Heart left ventricle (tissue), 16 donors: ENCODE results near the gene PPM1F. TPM values are rescaled to one million over a fixed set of nuclear protein-coding genes. Genes with fewer than 3 reads are reported as not detected.

Experiments used
- ATAC-seq, 4 donors: fragments of 200-7000 bp; cut with Tn5 transposase; one replicate each; pipeline ENCODE4 v1.9.1; 2020 to 2022; ENCODE audit warnings: moderate library complexity in 4 of 4, mild to moderate bottlenecking in 3 of 4, moderate number of reproducible peaks in 1 of 4
- DNase-seq, 5 donors: peaks; one replicate each; pipeline ENCODE4 v3.0.0-alpha.2; 2020
- H3K27ac ChIP-seq, 12 donors: fragments of 200-600 bp; sonication (generic) in 4 of 12; one replicate each; pipeline versions ENCODE4 v1.5.0 to v1.8.0; 2016 to 2022; ENCODE audit warnings: mild to moderate bottlenecking in 2 of 12
- H3K27me3 ChIP-seq, 9 donors: fragments of 200-600 bp; sonication (generic) in 2 of 9; one replicate each; pipeline versions ENCODE4 v1.5.1 to v1.8.0; 2016 to 2022; ENCODE audit warnings: mild to moderate bottlenecking in 3 of 9
- H3K36me3 ChIP-seq, 9 donors: fragments of 200-600 bp; sonication (generic) in 2 of 9; one replicate each; pipeline versions ENCODE4 v1.5.0 to v1.8.0; 2018 to 2022; ENCODE audit warnings: mild to moderate bottlenecking in 2 of 9
- H3K4me1 ChIP-seq, 12 donors: fragments of 200-600 bp; sonication (generic) in 4 of 12; one replicate each; pipeline versions ENCODE4 v1.5.0 to v1.8.0; 2016 to 2022; ENCODE audit warnings: mild to moderate bottlenecking in 3 of 12
- H3K4me3 ChIP-seq, 12 donors: fragments of 200-600 bp; sonication (generic) in 4 of 12; one replicate each; pipeline versions ENCODE4 v1.5.0 to v1.8.0; 2017 to 2022; ENCODE audit warnings: mild to moderate bottlenecking in 9 of 12, moderate library complexity in 4 of 12
- H3K9me3 ChIP-seq, 12 donors: fragments of 200-600 bp; sonication (generic) in 4 of 12; one replicate each; pipeline versions ENCODE4 v1.5.0 to v1.8.0; 2016 to 2022; ENCODE audit warnings: mild to moderate bottlenecking in 1 of 12
- POLR2A ChIP-seq, 2 donors: fragments of 450-650 bp; IDR thresholded peaks; one replicate each; pipeline ENCODE4 v1.6.1; 2017; ENCODE audit warnings: antibody characterized with exemption in 2 of 2, mild to moderate bottlenecking in 2 of 2, moderate library complexity in 2 of 2
- WGBS, 4 donors: extraction: QIAGEN DNeasy Blood & Tissue Kit in 2 of 4; methylation state at CpG; one replicate each; pipeline versions ENCODE4 v1.1.5 to v1.1.7; 2013 to 2018; 5-methylcytosine and 5-hydroxymethylcytosine counted together
- intact Hi-C, 10 donors: fragments of 100-400 bp; cut with DNase I; formaldehyde crosslinking; loops; one replicate each; pipeline versions ENCODE4 v1.11.1 to v1.14.2; 2022
- polyA plus RNA-seq, 2 donors: library from polyadenylated mRNA; stranded (reverse); fragments of 200-250 nt; gene quantifications; one replicate each; pipeline ENCODE4 v1.2.3, GENCODE V29; 2013
- total RNA-seq, 9 donors: library from RNA; depleted of rRNA in 2 of 9; stranded (reverse); fragments of >200 nt in 2 of 9; fragmentation: NEBNext Ultra II Directional in 3 of 9; extraction: Animal tissue kit (Norgen Biotek cat#: 25700) in 3 of 9; gene quantifications; one replicate each; pipeline versions ENCODE4 v1.1.0 to v1.2.4, GENCODE V29; 2016 to 2023
- TF ChIP-seq, protein P1 (sequence below), 12 donors: fragments of 200-600 bp; sonication (generic) in 4 of 12; IDR thresholded peaks; one replicate each; pipeline versions ENCODE4 v1.5.0 to v1.8.0; 2018 to 2022; ENCODE audit warnings: antibody characterized with exemption in 12 of 12, mild to moderate bottlenecking in 5 of 12
- donor health status: ischemic (EF 13 %, LVEDD 7.1; RV severe dilation, severe dysfunction).
- donor health status: healthy with polysubstance abuse.
- donor health status: DM: no; HTN: yes; CAD: no.
- donor health status: DM: no; HTN: no; CAD: no.
- donor health status: ischemic (EF 25% LVEDD 6.9; RV normal size, moderate dysfunction).
- donor health status: ischemic (EF 25% LVEDD 5.7; RV mildly dilated, moderate dysfunction).
- donor health status: healthy.
- donor health status: DM: yes; HTN: yes; CAD: no.
- donor health status: ischemic (EF 35%, LVEDD 5.7; RV mildly dilated, moderate dysfunction).
- donor health status: nonischemic (EF 11% LVEDD 7.7; RV severe dilation, severe dysfunction).
- donor health status: DM: yes; HTN: yes; CAD: no.
- donor health status: PGD.
- donor health status: ischemic (EF 29% LVEDD 5.4; RV normal size, mild dysfunction).
- donor health status: nonischemic (EF 23%, LVEDD 6.1; RV moderate dilation, normal function).

PPM1F gene
- total and polyA plus RNA-seq, 11 donors, result 12.1 to 51.1 (median 20.2) TPM

DNA sequence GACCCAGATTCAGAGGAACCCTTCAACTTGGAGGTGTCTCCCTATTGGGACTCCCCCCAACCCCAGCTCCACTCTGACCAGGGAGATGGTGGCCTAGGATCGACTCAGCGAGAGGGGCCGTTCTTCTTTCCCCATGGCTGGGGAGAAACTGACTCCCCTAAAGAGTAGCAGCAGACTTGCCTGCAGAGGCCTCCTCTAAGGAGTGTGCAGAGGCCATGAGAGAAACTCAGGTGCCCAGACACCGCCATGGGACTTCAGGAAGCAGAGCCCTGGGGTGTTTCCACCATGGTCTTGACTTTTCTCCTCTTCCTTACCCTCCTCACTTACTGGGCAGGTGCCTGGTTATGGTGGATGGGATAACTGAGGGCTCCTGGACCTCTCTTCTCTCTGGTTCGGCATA is 32.6 kb upstream of the PPM1F start:
- WGBS, 4 donors, result 95 to 100% (median 95%) methylated on average over 2 to 5 of the region's 5 CpGs
- Histone ChIP-seq H3K4me1 (peaks cover 0 to 22% (median 14%) of the 10 kb centered on the region in 12 donors), H3K27ac (no peak overlapping the region), H3K4me3 (no peak overlapping the region), H3K36me3 (no peaks in the 10 kb centered on the region), H3K9me3 (no peaks in the 10 kb centered on the region), H3K27me3 (no peaks in the 10 kb centered on the region)
- intact Hi-C loops, result no loop called here
- TF ChIP-seq, protein P1, sequence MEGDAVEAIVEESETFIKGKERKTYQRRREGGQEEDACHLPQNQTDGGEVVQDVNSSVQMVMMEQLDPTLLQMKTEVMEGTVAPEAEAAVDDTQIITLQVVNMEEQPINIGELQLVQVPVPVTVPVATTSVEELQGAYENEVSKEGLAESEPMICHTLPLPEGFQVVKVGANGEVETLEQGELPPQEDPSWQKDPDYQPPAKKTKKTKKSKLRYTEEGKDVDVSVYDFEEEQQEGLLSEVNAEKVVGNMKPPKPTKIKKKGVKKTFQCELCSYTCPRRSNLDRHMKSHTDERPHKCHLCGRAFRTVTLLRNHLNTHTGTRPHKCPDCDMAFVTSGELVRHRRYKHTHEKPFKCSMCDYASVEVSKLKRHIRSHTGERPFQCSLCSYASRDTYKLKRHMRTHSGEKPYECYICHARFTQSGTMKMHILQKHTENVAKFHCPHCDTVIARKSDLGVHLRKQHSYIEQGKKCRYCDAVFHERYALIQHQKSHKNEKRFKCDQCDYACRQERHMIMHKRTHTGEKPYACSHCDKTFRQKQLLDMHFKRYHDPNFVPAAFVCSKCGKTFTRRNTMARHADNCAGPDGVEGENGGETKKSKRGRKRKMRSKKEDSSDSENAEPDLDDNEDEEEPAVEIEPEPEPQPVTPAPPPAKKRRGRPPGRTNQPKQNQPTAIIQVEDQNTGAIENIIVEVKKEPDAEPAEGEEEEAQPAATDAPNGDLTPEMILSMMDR (IDR thresholded peaks at IDR 0.05), result no peak
- TF ChIP-seq POLR2A (IDR thresholded peaks at IDR 0.05), result no peak
- DNase-seq, result no peak
- ATAC-seq, result no peak

DNA sequence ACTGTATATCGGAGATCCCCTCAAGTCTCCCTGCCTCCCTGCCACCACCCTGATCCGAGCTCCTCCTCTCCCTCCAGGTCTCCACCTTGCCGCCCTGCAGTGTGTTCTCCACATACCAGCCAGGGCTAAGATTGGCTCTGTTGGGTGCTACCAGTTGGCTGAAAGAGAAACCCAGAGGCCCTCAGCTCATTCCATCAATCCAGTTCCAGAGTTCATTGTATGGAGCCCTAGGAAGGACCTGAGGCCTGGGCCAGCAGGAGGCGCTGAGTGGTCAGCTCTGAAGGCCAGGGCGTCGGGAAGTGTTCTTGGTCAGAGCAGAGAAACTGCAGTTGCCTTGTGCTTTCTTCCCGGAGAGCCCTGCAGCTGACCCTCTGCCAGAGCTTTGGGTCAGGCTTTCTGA is 32.1 kb upstream of the PPM1F start:
- Histone ChIP-seq H3K27me3 (no peaks in the 10 kb centered on the region), H3K36me3 (no peaks in the 10 kb centered on the region), H3K4me1 (peaks cover 0 to 23% (median 14%) of the 10 kb centered on the region in 12 donors), H3K9me3 (no peaks in the 10 kb centered on the region), H3K27ac (no peak overlapping the region), H3K4me3 (no peak overlapping the region)
- WGBS, 4 donors, result 37 to 43% (median 40%) methylated on average over 7 of the region's 7 CpGs
- DNase-seq, result no peak
- TF ChIP-seq, protein P1 (IDR thresholded peaks at IDR 0.05), result peak in 6 of 12 donors; percentile 9 to 29 (median 18)
- no peak for TF ChIP-seq POLR2A (IDR thresholded peaks at IDR 0.05)
- intact Hi-C loops, result loop anchor here in 1 of 10 donors (5.0 kb wide), 1 partner anchor 47 kb away; no protein-coding TSS in a partner anchor
- no peak for ATAC-seq

DNA sequence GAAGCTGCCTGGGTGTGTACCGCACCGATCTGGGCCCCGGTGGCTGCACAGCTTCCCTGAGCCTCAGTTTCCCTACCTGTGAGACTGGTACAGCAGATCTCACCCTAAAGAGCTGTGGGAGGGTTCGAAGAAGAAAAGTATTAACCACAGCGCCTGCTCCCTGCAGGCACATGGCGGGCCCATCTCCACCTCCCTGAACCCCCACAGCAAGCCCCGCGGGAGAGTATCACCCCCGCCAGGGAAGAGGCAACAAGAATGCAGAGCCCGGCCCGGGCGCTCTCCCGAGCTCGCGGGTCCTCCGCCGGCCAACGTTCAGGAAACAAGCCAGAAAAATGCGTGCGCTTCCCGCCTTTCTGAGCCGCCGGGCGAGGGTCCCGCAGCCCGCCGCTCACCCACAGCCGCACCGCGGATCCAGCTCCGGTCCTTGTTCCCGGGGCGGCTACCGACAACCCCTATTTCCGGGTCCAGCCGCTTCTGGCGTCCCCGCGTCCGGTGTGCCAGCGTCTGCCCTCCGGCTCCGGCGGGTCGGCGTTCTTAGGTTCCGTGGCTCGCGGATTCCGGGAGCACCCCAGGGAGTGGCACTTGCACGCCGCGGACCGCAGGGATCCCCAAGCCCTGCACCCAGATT is 29.8 kb upstream of the PPM1F start, which contains the start of gene TOP3B:
Gene TOP3B (minus strand): TSS at position 450 of the 628 bp plus-strand sequence. CDS start 7,078 bp downstream, outside the sequence.
- TF ChIP-seq POLR2A (IDR thresholded peaks at IDR 0.05), result peak in 1 of 2 donors; percentile 66
- TF ChIP-seq, protein P1 (IDR thresholded peaks at IDR 0.05), result no peak
- Histone ChIP-seq H3K9me3 (no peaks in the 10 kb centered on the region), H3K36me3 (peaks cover 0 to 8% (median 0%) of the 10 kb centered on the region in 9 donors), H3K27ac (peak within 1 kb of the TSS; percentile 55 to 93 (median 82)), H3K4me3 (peak within 1 kb of the TSS; percentile 67 to 99 (median 88)), H3K27me3 (no peaks in the 10 kb centered on the region), H3K4me1 (peaks cover 0 to 23% (median 14%) of the 10 kb centered on the region in 12 donors)
- peak; percentile 76 to 93 (median 90) for ATAC-seq
- WGBS, 4 donors, result 0 to 2% (median 0%) methylated on average over 29 to 54 of the region's 54 CpGs
- DNase-seq, result peak; percentile 82 to 93 (median 85)
- intact Hi-C loops, result loop anchor here in 1 of 10 donors (5.0 kb wide), 1 partner anchor 45 kb away; no protein-coding TSS in a partner anchor

DNA sequence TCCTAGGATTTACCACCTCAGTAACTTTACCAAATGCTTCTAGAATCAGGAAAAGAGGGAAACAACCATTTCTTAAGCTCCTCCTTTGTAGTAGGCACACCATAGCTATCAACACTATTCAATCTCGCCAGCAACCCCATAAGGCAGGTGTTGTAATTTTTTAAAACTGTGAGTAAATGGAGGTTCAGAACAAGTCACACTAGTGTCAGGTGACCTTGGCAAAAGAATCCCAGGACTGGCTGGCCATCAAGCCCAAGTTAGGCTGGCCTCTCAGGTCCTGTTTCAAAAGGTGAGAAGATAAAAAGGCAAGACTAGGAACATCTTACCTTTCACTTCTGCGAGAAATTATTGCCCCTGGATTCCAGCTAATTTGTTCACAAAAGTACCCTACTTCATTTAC is 29.2 kb upstream of the PPM1F start:
- Histone ChIP-seq H3K9me3 (no peaks in the 10 kb centered on the region), H3K4me3 (peak overlapping the region; percentile 67 to 99 (median 88)), H3K36me3 (peaks cover 0 to 8% (median 0%) of the 10 kb centered on the region in 9 donors), H3K27ac (peak overlapping the region in 10 of 12 donors; percentile 66 to 93 (median 82)), H3K27me3 (no peaks in the 10 kb centered on the region), H3K4me1 (peaks cover 0 to 23% (median 14%) of the 10 kb centered on the region in 12 donors)
- no peak for ATAC-seq
- DNase-seq, result no peak
- 13 to 30% (median 24%) methylated on average over 2 of the region's 2 CpGs for WGBS, 4 donors
- intact Hi-C loops, result loop anchor here in 1 of 10 donors (5.0 kb wide), 1 partner anchor 45 kb away; no protein-coding TSS in a partner anchor
- TF ChIP-seq, protein P1 (IDR thresholded peaks at IDR 0.05), result no peak
- TF ChIP-seq POLR2A (IDR thresholded peaks at IDR 0.05), result no peak
